Type B pancreatic cell (in vitro differentiated cells): ENCODE measurements around the gene CUL1. TPM values are rescaled to one million over a fixed set of nuclear protein-coding genes. Genes with fewer than 3 reads are reported as not detected.
A peak's percentile ranks its signal among the peaks of the same experiment; 100 is the strongest.

Experiments
- DNase-seq: peaks from one replicate; pipeline ENCODE4 v3.0.0; 2021; ENCODE audit warnings: mixed read lengths; ENCODE audit not compliant: unreplicated experiment; ENCODE audit errors: extremely low spot score
- H3K27ac Mint-ChIP-seq: 2 replicates; pipeline ENCODE4 v1.8.0; 2021; ENCODE audit warnings: mild to moderate bottlenecking, mixed read lengths
- H3K27me3 Mint-ChIP-seq: 2 replicates; pipeline ENCODE4 v1.8.0; 2021; ENCODE audit warnings: mixed read lengths
- H3K36me3 Mint-ChIP-seq: 2 replicates; pipeline ENCODE4 v1.8.0; 2021; ENCODE audit warnings: mixed read lengths
- H3K4me1 Mint-ChIP-seq: one replicate; pipeline ENCODE4 v1.8.0; 2021; ENCODE audit warnings: mixed read lengths; ENCODE audit not compliant: unreplicated experiment
- H3K4me3 Mint-ChIP-seq: 2 replicates; pipeline ENCODE4 v1.8.0; 2021; ENCODE audit warnings: mild to moderate bottlenecking, mixed read lengths
- H3K9me3 Mint-ChIP-seq: 2 replicates; pipeline ENCODE4 v1.8.0; 2021; ENCODE audit warnings: mixed read lengths
- total RNA-seq: library from RNA; stranded (reverse); gene quantifications from 2 replicates; pipeline ENCODE4 v1.2.1, GENCODE V29; 2021; ENCODE audit warnings: low replicate concordance
- TF ChIP-seq, protein P1 (sequence below): fragments of 200-600 bp; sonication (generic); conservative IDR thresholded peaks from 2 replicates; pipeline ENCODE4 v1.5.0; 2021; ENCODE audit warnings: antibody characterized with exemption, mild to moderate bottlenecking

CUL1 gene
- total RNA-seq, 1 donor from 2014 or later, result 57.3 TPM

GRCh38 chr7:148782757-148783456 lies 84.2 kb downstream of the CUL1 start:
- H3K4me1 Mint-ChIP-seq, result peaks cover 5% of the 10 kb centered on the region
- H3K9me3 Mint-ChIP-seq, result no peaks in the 10 kb centered on the region
- peaks cover 62% of the 10 kb centered on the region for H3K36me3 Mint-ChIP-seq
- DNase-seq, result no peak
- H3K27ac Mint-ChIP-seq, result no peak overlapping the region
- H3K27me3 Mint-ChIP-seq, result no peaks in the 10 kb centered on the region
- H3K4me3 Mint-ChIP-seq, result no peak overlapping the region
- TF ChIP-seq, protein P1, sequence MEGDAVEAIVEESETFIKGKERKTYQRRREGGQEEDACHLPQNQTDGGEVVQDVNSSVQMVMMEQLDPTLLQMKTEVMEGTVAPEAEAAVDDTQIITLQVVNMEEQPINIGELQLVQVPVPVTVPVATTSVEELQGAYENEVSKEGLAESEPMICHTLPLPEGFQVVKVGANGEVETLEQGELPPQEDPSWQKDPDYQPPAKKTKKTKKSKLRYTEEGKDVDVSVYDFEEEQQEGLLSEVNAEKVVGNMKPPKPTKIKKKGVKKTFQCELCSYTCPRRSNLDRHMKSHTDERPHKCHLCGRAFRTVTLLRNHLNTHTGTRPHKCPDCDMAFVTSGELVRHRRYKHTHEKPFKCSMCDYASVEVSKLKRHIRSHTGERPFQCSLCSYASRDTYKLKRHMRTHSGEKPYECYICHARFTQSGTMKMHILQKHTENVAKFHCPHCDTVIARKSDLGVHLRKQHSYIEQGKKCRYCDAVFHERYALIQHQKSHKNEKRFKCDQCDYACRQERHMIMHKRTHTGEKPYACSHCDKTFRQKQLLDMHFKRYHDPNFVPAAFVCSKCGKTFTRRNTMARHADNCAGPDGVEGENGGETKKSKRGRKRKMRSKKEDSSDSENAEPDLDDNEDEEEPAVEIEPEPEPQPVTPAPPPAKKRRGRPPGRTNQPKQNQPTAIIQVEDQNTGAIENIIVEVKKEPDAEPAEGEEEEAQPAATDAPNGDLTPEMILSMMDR, result no peak

GRCh38 chr7:148783801-148784527 lies 85.3 kb downstream of the CUL1 start:
- H3K27me3 Mint-ChIP-seq, result no peaks in the 10 kb centered on the region
- DNase-seq, result no peak
- H3K4me1 Mint-ChIP-seq, result peaks cover 5% of the 10 kb centered on the region
- H3K9me3 Mint-ChIP-seq, result no peaks in the 10 kb centered on the region
- peak overlapping the region; percentile 19 for H3K4me3 Mint-ChIP-seq
- H3K36me3 Mint-ChIP-seq, result peaks cover 60% of the 10 kb centered on the region
- TF ChIP-seq, protein P1, result no peak
- peak overlapping the region; percentile 79 for H3K27ac Mint-ChIP-seq

GRCh38 chr7:148787571-148788295 lies 89.0 kb downstream of the CUL1 start:
- no peak for DNase-seq
- Mint-ChIP-seq H3K36me3 (peaks cover 60% of the 10 kb centered on the region), H3K27ac (no peak overlapping the region), H3K4me3 (no peak overlapping the region), H3K4me1 (peaks cover 5% of the 10 kb centered on the region), H3K9me3 (no peaks in the 10 kb centered on the region), H3K27me3 (no peaks in the 10 kb centered on the region)
- TF ChIP-seq, protein P1, result no peak

GRCh38 chr7:148789220-148789619 lies 90.5 kb downstream of the CUL1 start:
- Mint-ChIP-seq H3K27ac (peak overlapping the region; percentile 13), H3K4me1 (no peaks in the 10 kb centered on the region), H3K9me3 (no peaks in the 10 kb centered on the region), H3K27me3 (no peaks in the 10 kb centered on the region), H3K36me3 (peaks cover 64% of the 10 kb centered on the region), H3K4me3 (no peak overlapping the region)
- no peak for DNase-seq
- TF ChIP-seq, protein P1, result no peak

- Mint-ChIP-seq H3K9me3 (no peaks in the 10 kb centered on the region), H3K27me3 (no peaks in the 10 kb centered on the region), H3K4me3 (no peak overlapping the region), H3K4me1 (no peaks in the 10 kb centered on the region), H3K36me3 (peaks cover 60% of the 10 kb centered on the region), H3K27ac (no peak overlapping the region)
- TF ChIP-seq, protein P1, result no peak
- DNase-seq, result no peak
Measured at GRCh38 chr7:148790131-148790726, 91.5 kb downstream of the CUL1 start.
